K562 (cell line): Measurements from ENCODE around the gene HTT-AS. TPM values are rescaled to one million over a fixed set of nuclear protein-coding genes. Genes with fewer than 3 reads are reported as not detected.

Source experiments
- ATAC-seq: fragments of 200-7000 bp; cut with Tn5 transposase; 3 replicates; pipeline ENCODE4 v1.9.1; 2020; ENCODE audit warnings: moderate library complexity
- BruUV-seq: library from RNA; stranded (reverse); fragments of 400-500 nt; replicated peaks from 2 replicates; lab custom pipeline; 2021; lab: Mats Ljungman, UMichigan
- CTCF ChIA-PET: fragments of 300-600 bp; formaldehyde crosslinking; extraction: SDS; loops from one replicate; lab custom pipeline; 2021; ENCODE audit warnings: low intra/inter-chr PET ratio; lab: Yijun Ruan, JAX
- POLR2A ChIA-PET: fragments of 300-600, 350-650 bp; sonication (Branson Sonifier 250); formaldehyde crosslinking; extraction: SDS; loops from one replicate; lab custom pipeline; 2021; ENCODE audit warnings: antibody characterized with exemption, inconsistent platforms; lab: Yijun Ruan, JAX
- DNase-seq, 4 experiments: peaks; one replicate each; pipeline versions ENCODE4 v3.0.0 to v3.0.0-alpha.2; 2011 to 2018; ENCODE audit warnings: low spot score in 3 of 4, mixed read lengths in 3 of 4; ENCODE audit errors: extremely low read depth in 1 of 4
- FAIRE-seq: peaks from 2 replicates; lab custom pipeline; 2011; peaks lifted over from hg19 to GRCh38; lab: Jason Lieb, UNC
- H2AFZ ChIP-seq: 2 replicates; pipeline ENCODE4 v1.6.0; 2011; ENCODE audit warnings: low read depth, low read length, control low read depth, inconsistent platforms
- H3K27ac ChIP-seq: fragments of 200-600 bp; 3 replicates; pipeline ENCODE4 v1.8.0; 2011; ENCODE audit warnings: low read depth, mild to moderate bottlenecking, control low read depth, inconsistent platforms, low read length, moderate library complexity, mixed read lengths; ENCODE audit errors: extremely low read depth
- H3K27me3 ChIP-seq, 2 experiments: fragments of 300-600 bp in 1 of 2; 2 replicates in 1 of 2; 3 replicates in 1 of 2; pipeline versions ENCODE4 v1.6.0 to v1.8.0; 2011; ENCODE audit warnings: inconsistent platforms in 2 of 2, low read length in 2 of 2, mild to moderate bottlenecking in 1 of 2, mixed read lengths in 1 of 2, moderate library complexity in 1 of 2; ENCODE audit not compliant: control insufficient read depth in 2 of 2, insufficient read depth in 2 of 2
- H3K36me3 ChIP-seq: fragments of 300-600 bp; 3 replicates; pipeline ENCODE4 v1.8.0; 2011; ENCODE audit warnings: mild to moderate bottlenecking, low read length, inconsistent platforms; ENCODE audit not compliant: control insufficient read depth, insufficient read depth
- H3K4me1 ChIP-seq, 2 experiments: fragments of 200-600 bp in 1 of 2; replicated peaks in 1 of 2; 2 replicates in 1 of 2; 3 replicates in 1 of 2; pipeline versions ENCODE4 v1.5.1 to v1.8.0; 2011; ENCODE audit warnings: inconsistent platforms in 2 of 2, low read length in 2 of 2, mild to moderate bottlenecking in 1 of 2, mixed read lengths in 1 of 2, moderate library complexity in 1 of 2; ENCODE audit not compliant: control insufficient read depth in 2 of 2, insufficient read depth in 2 of 2
- H3K4me2 ChIP-seq: 2 replicates; pipeline ENCODE4 v1.6.1; 2011; ENCODE audit warnings: low read length, control low read depth, inconsistent platforms, mixed read lengths; ENCODE audit not compliant: insufficient read depth
- H3K4me3 ChIP-seq: fragments of 200-600 bp; sonication (generic), shearing (Covaris generic); 2 replicates; pipeline ENCODE4 v1.5.1; 2016; ENCODE audit warnings: control low read depth, inconsistent platforms
- H3K79me2 ChIP-seq: fragments of 200-600 bp; 3 replicates; pipeline ENCODE4 v1.8.0; 2011; ENCODE audit warnings: low read length, inconsistent platforms; ENCODE audit not compliant: control insufficient read depth, insufficient read depth
- H3K9ac ChIP-seq, 2 experiments: 2 replicates each; pipeline versions ENCODE4 v1.6.0 to v1.6.1; 2011; ENCODE audit warnings: low read depth in 2 of 2, low read length in 2 of 2, control low read depth in 1 of 2, inconsistent platforms in 1 of 2, mild to moderate bottlenecking in 1 of 2, mixed read lengths in 1 of 2; ENCODE audit not compliant: insufficient read depth in 1 of 2
- H3K9me1 ChIP-seq: one replicate; pipeline ENCODE4 v1.6.0; 2011; ENCODE audit warnings: inconsistent platforms, mild to moderate bottlenecking, low read length, moderate library complexity; ENCODE audit not compliant: control insufficient read depth, insufficient read depth
- H3K9me3 ChIP-seq: replicated peaks from 2 replicates; pipeline ENCODE4 v1.5.1; 2011; ENCODE audit warnings: low read depth, low read length, inconsistent platforms; ENCODE audit not compliant: control insufficient read depth, insufficient read depth
- H4K20me1 ChIP-seq: replicated peaks from 2 replicates; pipeline ENCODE4 v1.6.1; 2011; ENCODE audit warnings: low read length, inconsistent platforms, mixed read lengths; ENCODE audit not compliant: control insufficient read depth, insufficient read depth
- E2F4 ChIP-seq: sonication (generic); formaldehyde crosslinking; IDR thresholded peaks from 2 replicates; pipeline ENCODE4 v1.8.0; 2022; ENCODE audit warnings: mild to moderate bottlenecking, low read depth, missing genetic modification reagents
- HDAC2 ChIP-seq: fragments of 450-650 bp; IDR thresholded peaks from 2 replicates; pipeline ENCODE4 v1.6.1; 2016; ENCODE audit warnings: mild to moderate bottlenecking
- HDAC6 ChIP-seq: IDR thresholded peaks from 2 replicates; pipeline ENCODE4 v1.6.1; 2012; ENCODE audit warnings: low read depth, mild to moderate bottlenecking, control low read depth, inconsistent platforms, low read length, moderate library complexity
- KLF13 ChIP-seq: fragments of 450-650 bp; IDR thresholded peaks from 2 replicates; pipeline ENCODE4 v1.6.1; 2016; ENCODE audit warnings: missing genetic modification characterization, low read depth, mild to moderate bottlenecking, missing compliant biosample characterization, moderate library complexity, borderline replicate concordance
- MCM3 ChIP-seq: fragments of 450-650 bp; IDR thresholded peaks from 2 replicates; pipeline ENCODE4 v1.6.1; 2016
- NFYB ChIP-seq: IDR thresholded peaks from 2 replicates; pipeline ENCODE4 v1.6.1; 2011; ENCODE audit warnings: mild to moderate bottlenecking, moderate library complexity; ENCODE audit not compliant: insufficient read length; ENCODE audit errors: extremely low read depth
- PBX2 ChIP-seq, 2 experiments: IDR thresholded peaks in 1 of 2; conservative IDR thresholded peaks in 1 of 2; 2 replicates each; pipeline ENCODE4 v1.6.1; 2016; ENCODE audit warnings: low read depth in 2 of 2, mild to moderate bottlenecking in 1 of 2, missing compliant biosample characterization in 1 of 2, missing genetic modification characterization in 1 of 2, moderate library complexity in 1 of 2
- SFPQ ChIP-seq: fragments of 200-400 bp; formaldehyde crosslinking; IDR thresholded peaks from 2 replicates; pipeline ENCODE4 v1.6.1; 2017; ENCODE audit warnings: mild to moderate bottlenecking, low read depth, low read length, moderate library complexity
- SMAD1 ChIP-seq: fragments of 150-350 bp; IDR thresholded peaks from 2 replicates; pipeline ENCODE4 v1.6.1; 2014; ENCODE audit warnings: low read length, low read depth; ENCODE audit not compliant: partially characterized antibody
- SREBF1 ChIP-seq: fragments of 150-350 bp; IDR thresholded peaks from 2 replicates; pipeline ENCODE4 v1.6.1; 2014; ENCODE audit warnings: antibody characterized with exemption, low read depth, low read length, borderline replicate concordance
- TSC22D4 ChIP-seq: fragments of 450-650 bp; IDR thresholded peaks from 2 replicates; pipeline ENCODE4 v1.6.1; 2016; ENCODE audit warnings: missing genetic modification characterization, missing biosample characterization, control low read depth
- ZFP1 ChIP-seq: fragments of 450-650 bp; formaldehyde crosslinking; IDR thresholded peaks from 2 replicates; pipeline ENCODE4 v1.4.0; 2020; ENCODE audit warnings: mild to moderate bottlenecking, mixed read lengths
- ZNF551 ChIP-seq: fragments of 250-450 bp; sonication (Bioruptor Pico); IDR thresholded peaks from 2 replicates; pipeline ENCODE4 v1.5.0; 2021; ENCODE audit warnings: mild to moderate bottlenecking, moderate library complexity
- WGBS: fragments of 100-300 bp; shearing (Covaris generic); methylation state at CpG from one replicate; pipeline ENCODE4 v1.1.6; 2016; ENCODE audit warnings: low coverage, mixed read lengths; ENCODE audit not compliant: insufficient coverage; ENCODE audit errors: missing lambda C conversion rate; 5-methylcytosine and 5-hydroxymethylcytosine counted together
- in situ Hi-C: fragments of 300-500 bp; cut with MboI; formaldehyde crosslinking; loops from 4 replicates; pipeline ENCODE4 v1.15.0; 2018; ENCODE audit warnings: inconsistent platforms, mixed read lengths
- intact Hi-C: fragments of 100-400 bp; cut with micrococcal nuclease; formaldehyde crosslinking; loops from 2 replicates; pipeline ENCODE4 v1.14.2; 2022
- polyA plus RNA-seq, 8 experiments: library from polyadenylated mRNA; depleted of rRNA in 4 of 8; stranded (reverse) in 5 of 8; unstranded in 3 of 8; fragments of >200 nt; fragmentation: Nextera tagmentation in 2 of 8; fragmentation: Illumina TruSeq in 1 of 8; extraction: Ambion mirVana in 2 of 8; extraction: Trizol in 1 of 8; gene quantifications; 2 replicates each; pipeline versions ENCODE4 v1.2.1 to v1.2.3, GENCODE V29; 2011 to 2014; ENCODE audit warnings: inconsistent platforms in 1 of 8, missing spikeins in 1 of 8
- total RNA-seq, 7 experiments: library from RNA; depleted of rRNA in 6 of 7; stranded (reverse); fragments of >200 nt in 6 of 7; fragmentation: Illumina TruSeq in 2 of 7; extraction: Trizol in 2 of 7; gene quantifications; 2 replicates each; pipeline versions ENCODE4 v1.2.1 to v1.2.3, GENCODE V29; 2011 to 2021; ENCODE audit warnings: low replicate concordance in 1 of 7

Gene HTT-AS
- total and polyA plus RNA-seq, 9 of the 15 experiments (the other 6 are each of a cell fraction or from before 2014, with no cell fraction given) = not detected

DNA sequence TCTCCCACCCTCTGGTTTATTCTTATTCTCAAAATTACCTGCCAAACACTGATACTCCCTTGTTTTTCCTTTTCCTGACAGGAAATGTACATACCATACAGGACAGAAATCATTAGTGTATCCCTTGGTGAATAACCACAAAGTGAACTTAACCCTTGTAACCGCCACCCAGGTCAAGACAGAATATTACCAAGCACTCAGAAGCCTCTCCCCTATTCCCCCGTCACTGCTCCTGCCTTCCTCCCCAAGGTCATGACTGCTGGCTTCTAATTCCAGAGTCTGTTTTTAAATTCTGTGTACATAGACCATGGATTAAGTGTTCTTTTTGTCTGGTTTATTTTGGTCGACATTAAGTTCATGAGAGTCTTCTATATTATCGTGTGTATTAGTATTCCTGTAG lies 37.9 kb upstream of the HTT-AS start:
- H3K4me1 ChIP-seq = no peaks in the 10 kb centered on the region
- H3K9me1 ChIP-seq = peaks cover 4% of the 10 kb centered on the region
- H2AFZ ChIP-seq = no peak overlapping the region
- H3K36me3 ChIP-seq = peaks cover 62% of the 10 kb centered on the region
- TF ChIP-seq PBX2 (CRISPR knock-in tag; IDR thresholded peaks at IDR 0.05; ENCODE audit: low read depth) (no peak), PBX2 (tag; conservative IDR thresholded peaks at IDR 0.05; ENCODE audit: low read depth) (no peak), SMAD1 (no peak), MCM3 (no peak), TSC22D4 (tag) (no peak), E2F4 (CRISPR knock-in tag) (no peak), HDAC6 (no peak), SREBF1 (no peak), NFYB (no peak), SFPQ (no peak), KLF13 (tag) (no peak), ZNF551 (CRISPR knock-in tag) (no peak), HDAC2 (no peak), ZFP1 (CRISPR knock-in tag) (no peak)
- 56% methylated on average over 4 of the region's 4 CpGs for WGBS
- H3K79me2 ChIP-seq = no peaks in the 10 kb centered on the region
- no peak overlapping the region for H3K27ac ChIP-seq
- in situ Hi-C loops = no loop called here
- no peaks in the 10 kb centered on the region; a peak in 1 of 5 replicates for H3K27me3 ChIP-seq
- H3K9ac ChIP-seq = no peak overlapping the region
- H3K4me2 ChIP-seq = no peak overlapping the region
- FAIRE-seq (no peak), DNase-seq (no peak), ATAC-seq (no peak)
- H3K4me3 ChIP-seq = no peak overlapping the region
- H4K20me1 ChIP-seq = no peaks in the 10 kb centered on the region
- BruUV-seq = no TSS peak
- POLR2A ChIA-PET = no interaction called here
- intact Hi-C loops = no loop called here
- H3K9me3 ChIP-seq = no peaks in the 10 kb centered on the region
- CTCF ChIA-PET = no interaction called here
